Endometrial microvascular endothelial cells (primary cell): Measurements from ENCODE around the gene SOSTDC1. TPM values are rescaled to one million over a fixed set of nuclear protein-coding genes. Genes with fewer than 3 reads are reported as not detected.
"Not testable (repeated sequence)": the region's sequence is repeated elsewhere in the genome, so short reads cannot be mapped to it uniquely, and the experiment has no call there.

Experiments used
- in situ Hi-C: cut with HindIII; loops from 2 replicates; pipeline ENCODE4 v1.10.0; 2017; ENCODE audit warnings: low sequenced_read_pairs, low pct_unique_long_range_greater_than_20kb; ENCODE audit errors: inconsistent ontology term
- total RNA-seq: library from RNA; depleted of rRNA; stranded (reverse); fragments of >200 nt; gene quantifications from one replicate; pipeline ENCODE4 v1.2.3, GENCODE V29; 2015; ENCODE audit errors: inconsistent ontology term

The SOSTDC1 gene
- total RNA-seq, 1 donor from 2014 or later, result not detected

DNA sequence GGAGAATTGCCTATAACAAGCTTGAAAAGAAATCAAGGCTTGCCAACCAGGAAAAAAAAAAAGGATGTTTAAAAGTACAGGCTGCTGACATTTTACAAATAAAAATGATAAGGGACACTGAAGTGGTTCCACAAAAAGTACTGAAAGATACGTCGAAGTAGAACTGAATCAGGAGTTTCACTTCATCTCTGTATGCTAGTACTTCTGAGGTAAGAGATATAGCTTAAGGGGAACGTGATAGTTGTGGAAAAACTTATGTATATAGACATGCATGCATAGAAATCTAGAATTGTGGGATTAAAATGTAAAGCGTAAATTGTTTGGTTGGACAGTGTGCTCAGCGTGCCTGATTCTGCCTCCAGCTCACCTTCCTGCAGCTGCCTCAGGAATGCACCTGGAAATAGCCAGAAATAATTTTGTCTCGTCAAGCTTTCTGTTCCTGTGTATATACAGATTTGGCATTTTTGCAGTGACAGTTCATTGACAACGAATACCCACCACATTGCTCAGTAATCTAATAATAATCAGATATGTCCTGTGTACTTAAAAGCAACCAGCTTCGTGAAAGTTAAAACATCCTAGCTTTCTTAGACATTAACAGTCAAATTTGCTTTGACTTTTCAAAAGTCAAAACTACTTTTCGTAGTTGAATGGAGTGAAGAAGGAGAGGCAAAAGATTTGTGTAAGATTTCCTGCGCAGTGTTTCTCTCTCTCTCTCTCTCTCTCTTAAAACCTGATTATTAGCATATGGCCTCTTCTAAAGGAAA, 1.4 kb downstream of the SOSTDC1 start:
- in situ Hi-C loops, result no loop called here

- in situ Hi-C loops, result no loop called here
Measured at GRCh38 chr7:16463520-16463919, 2.0 kb downstream of the SOSTDC1 start.

DNA sequence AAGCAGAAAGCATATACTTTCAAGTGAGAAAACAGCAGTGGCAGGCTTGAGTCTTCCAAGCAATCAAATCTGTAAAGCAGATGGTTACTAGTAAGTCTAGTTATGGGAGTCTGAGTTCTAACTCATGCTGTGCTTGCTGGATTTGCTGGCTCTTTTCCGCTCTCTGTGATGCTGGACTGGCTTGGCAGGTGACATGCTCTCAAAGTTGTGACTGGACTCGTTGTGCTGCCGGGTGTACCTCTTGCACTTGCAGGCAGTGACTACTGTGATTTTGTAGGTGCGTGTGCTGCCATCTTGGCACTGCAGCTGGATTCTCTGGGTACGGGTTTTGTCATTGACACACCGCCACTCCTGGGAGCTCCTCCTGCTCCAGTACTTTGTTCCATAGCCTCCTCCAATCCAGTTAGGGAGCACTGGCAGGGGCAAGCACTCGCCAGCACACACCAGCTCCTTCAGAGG, 3.1 kb downstream of the SOSTDC1 start:
- in situ Hi-C loops, result no loop called here

DNA sequence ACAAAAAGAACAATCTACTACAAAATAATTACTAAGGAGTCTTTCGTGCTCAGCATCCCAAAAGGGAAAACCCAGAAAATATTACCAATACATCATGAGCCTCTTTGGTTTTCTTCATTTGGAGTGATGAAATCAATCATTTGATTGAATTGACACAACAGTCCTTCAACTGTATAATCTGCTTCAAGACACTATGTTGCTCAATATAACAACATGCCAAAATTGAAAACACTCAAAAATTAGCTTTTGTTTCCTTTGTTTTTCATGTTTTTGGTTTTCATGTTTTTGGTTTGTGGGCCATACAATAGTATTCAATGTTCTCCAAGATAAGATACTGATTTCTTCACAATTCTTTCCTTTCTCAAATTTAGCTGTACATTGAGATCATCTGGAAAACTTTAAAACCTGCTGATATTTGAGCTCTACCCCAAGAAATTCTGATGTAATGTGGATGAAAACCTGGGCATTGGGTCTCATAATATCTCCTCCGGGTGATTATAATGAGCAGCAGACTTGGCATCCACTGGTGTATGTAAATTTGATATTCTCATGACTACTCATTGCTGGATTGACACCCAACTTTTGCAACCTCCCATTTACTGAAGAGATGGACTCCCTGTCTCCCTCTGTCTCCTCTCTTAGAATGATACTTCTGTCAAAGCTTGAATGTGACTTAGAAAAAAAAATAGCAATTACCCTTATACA, 4.6 kb downstream of the SOSTDC1 start:
- in situ Hi-C loops, result no loop called here

GRCh38 chr7:16456303-16456702, 9.2 kb downstream of the SOSTDC1 start:
- in situ Hi-C loops, result not testable (repeated sequence)

DNA sequence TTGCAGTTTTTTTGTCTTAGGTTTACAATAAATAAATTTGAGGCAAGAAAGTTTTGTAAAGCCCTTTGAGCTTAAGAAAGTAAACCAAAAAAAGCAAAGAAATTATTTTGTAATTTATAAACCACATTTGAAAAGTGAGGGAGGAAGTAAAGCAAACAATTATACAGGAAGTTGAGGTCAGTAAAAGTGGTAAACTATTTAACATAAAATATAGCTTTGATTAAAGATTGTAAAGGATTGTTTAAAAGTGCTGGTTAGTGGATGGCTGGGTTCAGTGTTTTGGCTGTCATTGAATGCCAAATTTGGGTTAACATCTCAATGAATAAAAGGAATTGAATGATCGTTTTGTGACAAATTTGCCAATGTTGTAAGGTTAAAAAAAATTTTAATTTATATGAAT, 9.9 kb downstream of the SOSTDC1 start:
- in situ Hi-C loops, result no loop called here

GRCh38 chr7:16450366-16450765, 15.2 kb downstream of the SOSTDC1 start:
- in situ Hi-C loops, result no loop called here

GRCh38 chr7:16447876-16448275, 17.7 kb downstream of the SOSTDC1 start:
- in situ Hi-C loops, result no loop called here

DNA sequence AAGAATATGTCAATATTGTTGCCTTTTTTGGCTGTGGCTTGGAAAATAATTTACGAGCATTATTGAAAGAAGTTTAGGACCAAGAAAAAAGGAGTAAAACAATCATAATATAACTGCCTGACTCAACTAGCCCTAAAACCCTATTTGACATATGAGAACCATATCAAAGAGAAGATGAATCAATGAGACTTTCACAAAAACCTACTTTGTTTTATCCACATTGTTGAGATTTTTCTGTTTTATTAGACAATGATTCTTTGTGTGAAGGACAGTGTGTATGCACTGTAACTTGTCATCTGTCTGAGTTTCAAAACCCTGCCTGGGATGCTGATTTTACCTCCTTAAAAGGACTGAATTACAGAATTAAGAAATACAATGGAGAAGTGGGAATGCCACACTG, 19.0 kb downstream of the SOSTDC1 start:
- in situ Hi-C loops, result no loop called here

- in situ Hi-C loops, result not testable (repeated sequence)
Measured at GRCh38 chr7:16443871-16444270, 21.7 kb downstream of the SOSTDC1 start.

- in situ Hi-C loops, result no loop called here
Measured at GRCh38 chr7:16438988-16439387, 26.6 kb downstream of the SOSTDC1 start.

DNA sequence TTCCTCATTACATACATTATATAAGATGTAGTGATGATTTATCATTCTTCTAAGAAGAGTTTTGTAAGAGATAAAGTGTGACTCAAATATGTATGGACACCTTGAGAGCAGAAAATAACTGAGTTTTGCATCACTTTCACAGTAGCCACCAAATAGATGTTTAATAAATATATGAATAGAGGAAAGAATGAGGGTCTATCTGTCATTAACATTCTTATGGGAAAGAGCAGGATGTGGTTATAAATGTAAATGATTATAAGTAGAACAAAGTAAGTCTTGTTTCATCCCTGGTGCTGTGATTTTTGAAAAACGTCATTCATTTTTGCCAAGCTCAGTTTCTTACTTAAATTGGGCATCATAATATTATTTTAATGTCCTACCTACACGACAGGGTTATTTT, 29.2 kb downstream of the SOSTDC1 start:
- in situ Hi-C loops, result no loop called here

DNA sequence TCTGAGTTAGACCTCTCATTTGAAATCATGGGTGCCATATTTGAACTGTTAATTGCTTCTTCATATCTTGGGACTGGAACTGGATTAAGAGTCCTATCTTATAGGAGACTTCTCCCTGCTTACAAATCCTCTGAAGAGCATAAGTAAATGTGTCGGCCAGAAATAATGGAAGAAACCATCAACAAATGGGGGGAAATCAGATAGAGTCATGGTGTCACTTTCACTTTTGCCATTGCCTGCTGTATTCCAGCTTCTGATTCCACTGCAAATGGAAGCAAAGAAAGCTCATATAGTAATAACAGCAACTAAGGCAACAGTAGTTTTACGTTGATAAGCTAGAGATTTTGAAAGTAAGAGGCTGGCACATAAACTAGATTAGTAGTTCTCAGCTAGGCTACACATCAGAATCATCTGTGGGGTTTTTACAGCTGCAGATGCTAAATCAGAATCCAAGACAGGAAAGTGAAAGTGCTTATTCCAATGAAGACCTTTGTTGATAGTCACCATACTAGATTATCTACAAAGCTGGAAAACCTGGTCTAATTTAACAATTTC, 31.9 kb downstream of the SOSTDC1 start:
- in situ Hi-C loops, result no loop called here

- in situ Hi-C loops, result no loop called here
Measured at GRCh38 chr7:16432425-16432731, 33.2 kb downstream of the SOSTDC1 start.

DNA sequence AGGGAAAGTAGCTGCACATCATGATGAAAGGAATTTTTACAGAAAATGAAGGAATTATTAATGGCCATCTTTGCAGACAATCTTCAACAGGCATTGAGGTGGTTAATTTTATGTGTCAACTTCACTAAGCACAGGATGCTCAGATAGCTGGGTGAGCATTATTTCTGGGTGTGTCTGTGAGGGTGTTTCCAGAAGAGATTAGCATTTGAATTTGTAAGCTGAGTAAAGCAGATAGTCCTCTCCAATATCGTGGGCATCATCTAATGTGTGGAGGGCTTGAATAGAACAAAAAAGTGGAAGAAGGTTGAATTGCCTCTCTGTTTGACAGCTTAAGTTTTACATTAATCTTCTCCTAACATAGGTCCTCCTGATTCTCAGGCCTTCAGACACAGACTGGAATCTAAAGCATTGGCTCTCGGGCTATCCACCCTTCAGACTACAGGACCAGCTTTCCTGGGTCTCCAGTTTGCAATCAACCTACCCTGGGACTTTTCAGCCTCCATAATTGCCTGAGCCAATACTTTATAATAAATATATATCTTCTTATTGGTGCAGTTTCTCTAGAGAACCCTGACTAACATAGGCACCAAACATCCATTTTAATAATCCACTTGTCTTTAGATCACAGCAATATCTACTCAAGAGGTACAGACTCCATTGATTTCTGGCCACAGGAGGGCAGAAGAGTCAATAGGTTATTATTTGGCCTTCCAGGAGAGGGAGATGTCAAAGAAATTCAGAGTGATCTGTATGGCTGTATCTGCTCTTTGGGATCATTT, 33.7 kb downstream of the SOSTDC1 start:
- in situ Hi-C loops, result no loop called here

GRCh38 chr7:16430133-16430532, 35.4 kb downstream of the SOSTDC1 start:
- in situ Hi-C loops, result no loop called here

GRCh38 chr7:16428672-16429071, 36.9 kb downstream of the SOSTDC1 start:
- in situ Hi-C loops, result no loop called here

- in situ Hi-C loops, result no loop called here
Measured at GRCh38 chr7:16428182-16428581, 37.4 kb downstream of the SOSTDC1 start.

GRCh38 chr7:16423761-16424160, 41.8 kb downstream of the SOSTDC1 start:
- in situ Hi-C loops, result no loop called here

DNA sequence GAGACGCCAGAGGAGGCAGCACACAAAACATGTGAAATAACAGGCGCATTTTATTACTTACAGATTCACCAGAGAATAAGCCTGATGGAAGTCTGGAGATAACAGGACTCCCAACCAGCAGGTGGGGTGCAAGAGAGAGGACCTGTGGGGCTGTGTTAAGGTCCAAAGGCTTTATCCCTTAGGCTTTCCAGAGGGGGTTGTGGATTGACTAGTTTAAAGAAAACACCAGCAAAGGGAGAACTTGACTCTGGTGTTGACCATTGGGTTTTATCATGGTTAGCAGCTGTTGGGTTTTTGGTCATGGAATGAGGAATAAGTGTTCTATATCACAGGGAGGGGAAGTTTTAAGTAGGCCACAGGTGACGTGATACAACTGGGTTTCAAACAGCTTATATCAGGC, 42.6 kb downstream of the SOSTDC1 start:
- in situ Hi-C loops, result no loop called here
